ENCODE data around the gene PNRC2. TPM values are rescaled to one million over a fixed set of nuclear protein-coding genes. Genes with fewer than 3 reads are reported as not detected.
"Not testable (repeated sequence)": the region's sequence is repeated elsewhere in the genome, so short reads cannot be mapped to it uniquely, and the experiment has no call there.

Gene PNRC2
- total RNA-seq, 1 experiment from 2014 or later: 36.5 TPM

- no peak for DNase-seq
- H3K4me3 ChIP-seq: peak overlapping the region; percentile 88
- H3K9me3 ChIP-seq: no peaks in the 10 kb centered on the region
- peaks cover 70% of the 10 kb centered on the region for H3K36me3 ChIP-seq
- H3K27me3 ChIP-seq: no peaks in the 10 kb centered on the region
Measured at GRCh38 chr1:23977187-23977853, 17.7 kb downstream of the PNRC2 start.

GRCh38 chr1:23977854-23978191 is 18.2 kb downstream of the PNRC2 start:
- Histone ChIP-seq H3K9me3 (no peaks in the 10 kb centered on the region), H3K4me3 (peak overlapping the region; percentile 88), H3K36me3 (peaks cover 68% of the 10 kb centered on the region), H3K27me3 (no peaks in the 10 kb centered on the region)
- no peak for DNase-seq

- Histone ChIP-seq H3K4me3 (peak overlapping the region; percentile 88), H3K27me3 (no peaks in the 10 kb centered on the region), H3K36me3 (peaks cover 58% of the 10 kb centered on the region), H3K9me3 (no peaks in the 10 kb centered on the region)
- no peak for DNase-seq
Measured at GRCh38 chr1:23978805-23979204, 19.2 kb downstream of the PNRC2 start.

- DNase-seq: no peak
- H3K9me3 ChIP-seq: no peaks in the 10 kb centered on the region
- peak overlapping the region; percentile 88 for H3K4me3 ChIP-seq
- peaks cover 52% of the 10 kb centered on the region for H3K36me3 ChIP-seq
- H3K27me3 ChIP-seq: no peaks in the 10 kb centered on the region
Measured at GRCh38 chr1:23979387-23979880, 19.8 kb downstream of the PNRC2 start.

GRCh38 chr1:23979881-23980727 is 20.5 kb downstream of the PNRC2 start, which contains the start of gene SRSF10:
SRSF10 (minus strand) TSS chr1:23980327; CDS start chr1:23980255, 72 bp downstream.
- peaks cover 45% of the 10 kb centered on the region for H3K36me3 ChIP-seq
- H3K9me3 ChIP-seq: no peaks in the 10 kb centered on the region
- no peaks in the 10 kb centered on the region for H3K27me3 ChIP-seq
- H3K4me3 ChIP-seq: peak within 1 kb of the TSS; percentile 88
- peak; percentile 98 for DNase-seq

GRCh38 chr1:23980728-23981070 is 21.1 kb downstream of the PNRC2 start:
- H3K36me3 ChIP-seq: peaks cover 39% of the 10 kb centered on the region
- no peaks in the 10 kb centered on the region for H3K27me3 ChIP-seq
- DNase-seq: peak; percentile 77
- peak overlapping the region; percentile 88 for H3K4me3 ChIP-seq
- no peaks in the 10 kb centered on the region for H3K9me3 ChIP-seq

- no peaks in the 10 kb centered on the region for H3K9me3 ChIP-seq
- DNase-seq: peak; percentile 16
- H3K27me3 ChIP-seq: no peaks in the 10 kb centered on the region
- no peaks in the 10 kb centered on the region; the same call in 1 of the 2 replicates for H3K36me3 ChIP-seq
- no peak overlapping the region for H3K4me3 ChIP-seq
Measured at GRCh38 chr1:23984417-23985186, 25.0 kb downstream of the PNRC2 start.

GRCh38 chr1:23987038-23987437 is 27.4 kb downstream of the PNRC2 start:
- not testable (repeated sequence) for H3K9me3 ChIP-seq, H3K27me3 ChIP-seq, H3K4me3 ChIP-seq

GRCh38 chr1:23989263-23989662 is 29.6 kb downstream of the PNRC2 start:
- Histone ChIP-seq H3K27me3 (no peaks in the 10 kb centered on the region), H3K36me3 (no peaks in the 10 kb centered on the region), H3K9me3 (no peaks in the 10 kb centered on the region), H3K4me3 (no peak overlapping the region)
- no peak for DNase-seq

More at GRCh38 chr1:23987038-23987437, 27.4 kb downstream of the PNRC2 start:
- not testable (repeated sequence) for H3K36me3 ChIP-seq, DNase-seq

- DNase-seq, H3K4me3 ChIP-seq, H3K27me3 ChIP-seq, H3K36me3 ChIP-seq, H3K9me3 ChIP-seq: not testable (repeated sequence)
Measured at GRCh38 chr1:23992011-23992410, 32.4 kb downstream of the PNRC2 start.

GRCh38 chr1:23995431-23995837 is 35.8 kb downstream of the PNRC2 start:
- Histone ChIP-seq H3K36me3 (no peaks in the 10 kb centered on the region), H3K9me3 (no peaks in the 10 kb centered on the region), H3K4me3 (no peak overlapping the region), H3K27me3 (no peaks in the 10 kb centered on the region)
- DNase-seq: no peak

- Histone ChIP-seq H3K36me3 (no peaks in the 10 kb centered on the region), H3K9me3 (no peaks in the 10 kb centered on the region), H3K4me3 (no peak overlapping the region), H3K27me3 (no peaks in the 10 kb centered on the region)
- no peak for DNase-seq
Measured at GRCh38 chr1:23996700-23997229, 37.1 kb downstream of the PNRC2 start.

GRCh38 chr1:23997812-23998211 is 38.2 kb downstream of the PNRC2 start:
- Histone ChIP-seq H3K9me3 (no peaks in the 10 kb centered on the region), H3K36me3 (no peaks in the 10 kb centered on the region), H3K4me3 (no peak overlapping the region), H3K27me3 (no peaks in the 10 kb centered on the region)
- DNase-seq: no peak

- no peaks in the 10 kb centered on the region for H3K36me3 ChIP-seq
- DNase-seq: no peak
- no peaks in the 10 kb centered on the region for H3K9me3 ChIP-seq
- no peaks in the 10 kb centered on the region for H3K27me3 ChIP-seq
- no peak overlapping the region for H3K4me3 ChIP-seq
Measured at GRCh38 chr1:23999156-23999671, 39.6 kb downstream of the PNRC2 start.

- DNase-seq: no peak
- H3K36me3 ChIP-seq: no peaks in the 10 kb centered on the region
- H3K9me3 ChIP-seq: peaks cover 5% of the 10 kb centered on the region
Measured at GRCh38 chr1:24002695-24003094, 43.1 kb downstream of the PNRC2 start.

GRCh38 chr1:24003331-24003972 is 43.8 kb downstream of the PNRC2 start:
- DNase-seq: no peak
- no peaks in the 10 kb centered on the region for H3K27me3 ChIP-seq

More at GRCh38 chr1:24002695-24003094, 43.1 kb downstream of the PNRC2 start:
- no peak overlapping the region for H3K4me3 ChIP-seq
- no peaks in the 10 kb centered on the region for H3K27me3 ChIP-seq

More at GRCh38 chr1:24003331-24003972, 43.8 kb downstream of the PNRC2 start:
- Histone ChIP-seq H3K9me3 (peaks cover 5% of the 10 kb centered on the region), H3K36me3 (no peaks in the 10 kb centered on the region), H3K4me3 (no peak overlapping the region)

Data from MG63 (cell line).